ENCODE measurements around the gene TMEM138. TPM values are rescaled to one million over a fixed set of nuclear protein-coding genes. Genes with fewer than 3 reads are reported as not detected.

TMEM138 gene
- total RNA-seq, 1 experiment from 2014 or later, result 38.8 TPM

- TF ChIP-seq E2F4 (CRISPR knock-in tag; IDR thresholded peaks at IDR 0.05; ENCODE audit: borderline replicate concordance, low read depth), result no peak
- no peak for TF ChIP-seq PREB (CRISPR knock-in tag; IDR thresholded peaks at IDR 0.05; ENCODE audit: borderline replicate concordance)
- no peak for TF ChIP-seq ZNF671 (CRISPR knock-in tag; IDR thresholded peaks at IDR 0.05)
- no peak for TF ChIP-seq ERG (CRISPR knock-in tag; IDR thresholded peaks at IDR 0.05)
Observed at GRCh38 chr11:61340979-61341378, 21.2 kb upstream of the TMEM138 start (continued).

GRCh38 chr11:61341706-61342105 is 20.5 kb upstream of the TMEM138 start:
- H3K36me3 Mint-ChIP-seq, result peaks cover 10% of the 10 kb centered on the region; the same call in 1 of the 2 replicates
- peaks cover 4% of the 10 kb centered on the region; the same call in 1 of the 2 replicates for H3K4me1 Mint-ChIP-seq
- POLR2A ChIA-PET, result no interaction called here
- DNase-seq (ENCODE audit: low spot score) (no peak), ATAC-seq (no peak)
- H3K27me3 Mint-ChIP-seq (ENCODE audit: low read depth), result no peaks in the 10 kb centered on the region
- H3K9me3 Mint-ChIP-seq, result no peaks in the 10 kb centered on the region
- no peak overlapping the region for H3K4me3 Mint-ChIP-seq
- no peak for TF ChIP-seq CDX4 (CRISPR knock-in tag; IDR thresholded peaks at IDR 0.05; ENCODE audit: borderline replicate concordance)
- no peak for TF ChIP-seq FOXP4 (CRISPR knock-in tag; IDR thresholded peaks at IDR 0.05)
- no peak for TF ChIP-seq ZNF317 (CRISPR knock-in tag; IDR thresholded peaks at IDR 0.05; ENCODE audit: borderline replicate concordance, low read depth)
- no peak for TF ChIP-seq ZNF138 (CRISPR knock-in tag; conservative IDR thresholded peaks at IDR 0.05)
- no peak for TF ChIP-seq ETV6 (CRISPR knock-in tag; IDR thresholded peaks at IDR 0.05)
- TF ChIP-seq ZNF416 (CRISPR knock-in tag; IDR thresholded peaks at IDR 0.05), result no peak
- TF ChIP-seq ELF4 (CRISPR knock-in tag; IDR thresholded peaks at IDR 0.05; ENCODE audit: low read depth), result no peak
- no peak for TF ChIP-seq NFATC4 (CRISPR knock-in tag; IDR thresholded peaks at IDR 0.05)
- no peak for TF ChIP-seq CREM (CRISPR knock-in tag; IDR thresholded peaks at IDR 0.05)
- no peak for TF ChIP-seq ZBTB21 (CRISPR knock-in tag; IDR thresholded peaks at IDR 0.05; ENCODE audit: borderline replicate concordance)
- TF ChIP-seq OVOL2 (CRISPR knock-in tag; IDR thresholded peaks at IDR 0.05; ENCODE audit: borderline replicate concordance), result no peak
- no peak for TF ChIP-seq FOXP1 (CRISPR knock-in tag; IDR thresholded peaks at IDR 0.05; ENCODE audit: borderline replicate concordance)
- no peak for TF ChIP-seq ZNF671 (CRISPR knock-in tag; IDR thresholded peaks at IDR 0.05)
- no peak for TF ChIP-seq EMX1 (CRISPR knock-in tag; IDR thresholded peaks at IDR 0.05)
- TF ChIP-seq JAZF1 (CRISPR knock-in tag; IDR thresholded peaks at IDR 0.05), result no peak
- TF ChIP-seq GABPB1 (CRISPR knock-in tag; IDR thresholded peaks at IDR 0.05), result no peak
- no peak for TF ChIP-seq RORB (CRISPR knock-in tag; IDR thresholded peaks at IDR 0.05)
- no peak for TF ChIP-seq AR (CRISPR knock-in tag; IDR thresholded peaks at IDR 0.05)
- H3K27ac Mint-ChIP-seq, result no peak overlapping the region
- CTCF ChIA-PET, result interaction anchor here (1.0 kb wide), 1 partner anchor 43 kb away, joined by 6 read pairs; no protein-coding TSS in a partner anchor
